Nephron (organoid): ENCODE measurements around the gene ST3GAL6.

Source experiments
- H3K27ac Mint-ChIP-seq, 3 experiments: 2 replicates each; pipeline ENCODE4 v1.8.0; 2020; ENCODE audit warnings: mixed read lengths in 3 of 3, mild to moderate bottlenecking in 2 of 3, moderate library complexity in 1 of 3
- H3K27me3 Mint-ChIP-seq: 2 replicates; pipeline ENCODE4 v1.8.0; 2021; ENCODE audit warnings: low read depth, mild to moderate bottlenecking, moderate library complexity, mixed read lengths
- H3K36me3 Mint-ChIP-seq: 2 replicates; pipeline ENCODE4 v1.8.0; 2020; ENCODE audit warnings: low read depth, mixed read lengths
- H3K4me1 Mint-ChIP-seq: 2 replicates; pipeline ENCODE4 v1.8.0; 2020; ENCODE audit warnings: mixed read lengths
- H3K4me3 Mint-ChIP-seq, 3 experiments: 2 replicates each; pipeline ENCODE4 v1.8.0; 2020; ENCODE audit warnings: mild to moderate bottlenecking in 3 of 3, mixed read lengths in 3 of 3, moderate library complexity in 2 of 3
- H3K9me3 Mint-ChIP-seq: 2 replicates; pipeline ENCODE4 v1.8.0; 2020; ENCODE audit warnings: mixed read lengths
- TF ChIP-seq, protein P1 (sequence below), 3 experiments: fragments of 200-600 bp; sonication (generic); IDR thresholded peaks; one replicate each; pipeline ENCODE4 v1.5.0; 2021; ENCODE audit warnings: antibody characterized with exemption in 3 of 3; ENCODE audit not compliant: unreplicated experiment in 3 of 3

The ST3GAL6 gene

DNA sequence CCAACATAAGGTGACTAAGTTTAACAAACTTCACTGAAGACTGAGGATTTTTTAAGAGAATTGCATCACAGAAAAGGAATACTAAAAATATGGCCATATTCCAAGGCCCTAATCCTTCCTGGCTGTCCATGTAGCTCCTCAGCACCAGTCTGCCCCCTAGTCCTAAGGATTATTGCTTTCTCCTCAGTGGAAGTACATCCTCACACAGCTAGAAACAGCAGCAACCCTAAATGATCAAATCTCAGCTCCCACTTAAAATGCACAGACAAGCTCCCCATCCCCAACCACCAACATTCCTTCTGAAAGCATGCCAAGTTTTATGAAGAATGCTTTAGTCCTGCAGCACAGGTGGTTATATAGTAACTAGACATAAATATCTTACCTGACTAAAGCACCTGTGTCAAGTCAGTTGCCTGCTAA lies 14.7 kb downstream of the ST3GAL6 start:
- H3K27ac Mint-ChIP-seq = peak overlapping the region; percentile 73 to 94 (median 79)
- peaks cover 21% of the 10 kb centered on the region for H3K4me1 Mint-ChIP-seq
- H3K27me3 Mint-ChIP-seq = no peaks in the 10 kb centered on the region
- TF ChIP-seq, protein P1, sequence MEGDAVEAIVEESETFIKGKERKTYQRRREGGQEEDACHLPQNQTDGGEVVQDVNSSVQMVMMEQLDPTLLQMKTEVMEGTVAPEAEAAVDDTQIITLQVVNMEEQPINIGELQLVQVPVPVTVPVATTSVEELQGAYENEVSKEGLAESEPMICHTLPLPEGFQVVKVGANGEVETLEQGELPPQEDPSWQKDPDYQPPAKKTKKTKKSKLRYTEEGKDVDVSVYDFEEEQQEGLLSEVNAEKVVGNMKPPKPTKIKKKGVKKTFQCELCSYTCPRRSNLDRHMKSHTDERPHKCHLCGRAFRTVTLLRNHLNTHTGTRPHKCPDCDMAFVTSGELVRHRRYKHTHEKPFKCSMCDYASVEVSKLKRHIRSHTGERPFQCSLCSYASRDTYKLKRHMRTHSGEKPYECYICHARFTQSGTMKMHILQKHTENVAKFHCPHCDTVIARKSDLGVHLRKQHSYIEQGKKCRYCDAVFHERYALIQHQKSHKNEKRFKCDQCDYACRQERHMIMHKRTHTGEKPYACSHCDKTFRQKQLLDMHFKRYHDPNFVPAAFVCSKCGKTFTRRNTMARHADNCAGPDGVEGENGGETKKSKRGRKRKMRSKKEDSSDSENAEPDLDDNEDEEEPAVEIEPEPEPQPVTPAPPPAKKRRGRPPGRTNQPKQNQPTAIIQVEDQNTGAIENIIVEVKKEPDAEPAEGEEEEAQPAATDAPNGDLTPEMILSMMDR (IDR thresholded peaks at IDR 0.05; ENCODE audit: unreplicated experiment in 3 of 3) = no peak
- no peak overlapping the region for H3K4me3 Mint-ChIP-seq
- H3K9me3 Mint-ChIP-seq = no peaks in the 10 kb centered on the region
- H3K36me3 Mint-ChIP-seq = peaks cover 7% of the 10 kb centered on the region

DNA sequence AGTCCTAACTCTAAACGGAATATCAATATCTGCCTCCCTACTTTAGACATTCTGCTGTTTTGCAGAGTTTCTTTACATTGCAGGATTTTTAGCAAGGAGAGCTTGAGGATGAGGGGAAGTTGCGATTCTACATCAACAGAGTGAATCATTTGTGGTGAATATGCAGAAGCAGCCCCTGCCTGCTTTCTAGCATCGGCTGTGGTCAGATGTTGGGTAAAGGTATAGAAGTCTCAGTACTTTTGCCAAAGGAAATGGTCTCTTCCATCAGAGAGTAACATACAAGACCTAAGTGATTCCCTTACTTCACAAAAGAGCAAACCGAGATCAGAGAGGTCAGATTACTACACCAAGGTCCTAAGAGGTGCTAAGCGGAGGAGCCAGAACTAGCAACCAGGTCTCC lies 15.2 kb downstream of the ST3GAL6 start:
- Mint-ChIP-seq H3K4me1 (peaks cover 21% of the 10 kb centered on the region), H3K36me3 (peaks cover 11% of the 10 kb centered on the region), H3K4me3 (no peak overlapping the region), H3K27me3 (no peaks in the 10 kb centered on the region), H3K27ac (peak overlapping the region; percentile 73 to 94 (median 79)), H3K9me3 (no peaks in the 10 kb centered on the region)
- TF ChIP-seq, protein P1 (IDR thresholded peaks at IDR 0.05; ENCODE audit: unreplicated experiment in 3 of 3) = no peak

DNA sequence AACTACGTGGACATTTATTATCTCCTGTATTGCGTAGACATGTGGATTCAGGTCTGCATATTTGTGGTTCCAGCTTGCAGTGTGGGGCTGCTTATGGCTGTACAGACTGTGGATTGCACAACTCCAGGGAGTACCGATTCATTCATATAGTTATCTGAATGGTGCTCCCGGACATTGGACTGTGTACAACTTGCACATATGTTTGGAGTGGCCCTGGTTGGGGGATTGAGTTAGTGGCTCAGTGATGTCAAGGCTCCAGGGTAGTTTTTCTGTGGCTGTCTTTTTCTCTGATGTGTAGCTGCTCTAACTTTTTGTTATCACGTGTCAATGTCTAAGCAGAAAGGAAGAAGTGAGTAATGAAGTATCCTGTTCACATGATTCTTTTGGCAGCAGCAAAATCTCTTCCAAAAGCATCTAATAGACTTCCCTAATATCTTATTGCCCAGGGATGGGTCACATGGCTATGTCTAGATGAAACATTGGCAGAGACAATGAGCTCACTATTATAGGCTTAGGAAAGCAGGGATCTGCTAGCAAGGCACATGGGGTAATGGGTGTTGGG lies 15.8 kb downstream of the ST3GAL6 start:
- H3K4me3 Mint-ChIP-seq = no peak overlapping the region
- H3K36me3 Mint-ChIP-seq = peaks cover 11% of the 10 kb centered on the region

DNA sequence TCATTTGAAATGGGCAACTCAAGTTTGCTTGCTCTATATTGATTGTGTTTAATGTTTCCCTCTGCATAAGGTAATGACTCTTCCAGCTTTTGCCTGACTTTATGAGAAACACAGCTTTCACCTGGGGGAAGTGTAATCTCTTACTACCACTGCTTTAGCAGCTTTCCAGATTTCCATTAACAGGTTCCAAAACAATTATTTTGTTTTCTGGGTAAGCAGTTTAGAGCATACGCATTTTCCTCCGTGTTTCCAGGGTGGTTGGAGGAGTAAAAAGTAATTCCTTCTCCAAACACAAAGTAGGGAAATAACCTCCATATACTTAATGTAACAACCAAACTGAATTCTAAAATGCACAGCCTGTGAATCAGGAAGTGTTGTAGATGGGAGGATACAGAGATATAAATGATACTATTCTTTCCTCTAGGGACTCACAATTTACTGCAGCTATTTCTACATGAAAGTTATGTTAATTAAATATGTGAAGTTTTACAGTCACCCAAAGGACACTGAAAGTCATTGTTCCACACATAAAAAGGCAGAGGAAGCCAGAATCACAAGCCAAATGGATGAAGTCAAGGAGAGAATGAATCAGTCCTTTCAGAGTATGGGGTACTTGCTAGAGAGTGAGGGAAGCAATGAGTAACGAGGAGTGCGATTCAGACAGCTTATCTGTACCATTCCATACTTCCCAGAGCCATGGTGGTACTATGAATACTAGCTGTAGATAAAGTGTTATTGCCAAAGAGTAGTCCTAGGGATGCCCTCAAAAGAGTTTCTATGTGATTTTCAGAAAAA lies 16.6 kb downstream of the ST3GAL6 start:
- no peak overlapping the region for H3K4me3 Mint-ChIP-seq
- H3K27me3 Mint-ChIP-seq = no peaks in the 10 kb centered on the region
- peak overlapping the region; percentile 23 to 94 (median 73) for H3K27ac Mint-ChIP-seq
- H3K4me1 Mint-ChIP-seq = peaks cover 21% of the 10 kb centered on the region
- peaks cover 11% of the 10 kb centered on the region for H3K36me3 Mint-ChIP-seq
- H3K9me3 Mint-ChIP-seq = no peaks in the 10 kb centered on the region
- TF ChIP-seq, protein P1 (IDR thresholded peaks at IDR 0.05; ENCODE audit: unreplicated experiment in 3 of 3) = no peak

More for the DNA sequence above, 15.8 kb downstream of the ST3GAL6 start:
- Mint-ChIP-seq H3K27ac (peak overlapping the region; percentile 73 to 94 (median 79)), H3K27me3 (no peaks in the 10 kb centered on the region), H3K4me1 (peaks cover 21% of the 10 kb centered on the region), H3K9me3 (no peaks in the 10 kb centered on the region)
- TF ChIP-seq, protein P1 (IDR thresholded peaks at IDR 0.05; ENCODE audit: unreplicated experiment in 3 of 3) = no peak

DNA sequence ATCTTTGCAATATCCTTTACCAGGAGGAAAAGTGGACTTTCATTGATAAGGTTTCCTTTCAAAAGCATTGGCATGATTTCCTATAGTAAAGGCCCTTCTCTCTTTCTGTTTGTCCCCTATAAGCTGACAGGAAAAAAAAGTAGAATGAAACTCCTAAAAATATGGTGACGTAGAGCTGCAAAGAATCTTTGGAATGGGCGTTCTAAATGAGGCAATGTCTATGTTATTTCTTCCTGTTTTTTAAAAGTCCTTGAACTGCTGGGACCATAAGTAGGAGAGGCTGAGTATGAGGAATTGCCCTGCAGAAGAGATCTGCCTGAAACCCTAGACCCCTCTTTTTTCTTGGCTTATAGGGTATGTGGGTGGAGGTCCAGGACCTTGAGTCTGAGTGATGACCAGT lies 17.2 kb downstream of the ST3GAL6 start:
- Mint-ChIP-seq H3K27ac (peak overlapping the region in 2 of 3 experiments; percentile 39 to 94), H3K4me3 (no peak overlapping the region), H3K27me3 (no peaks in the 10 kb centered on the region), H3K36me3 (peaks cover 13% of the 10 kb centered on the region), H3K9me3 (no peaks in the 10 kb centered on the region), H3K4me1 (peaks cover 21% of the 10 kb centered on the region)
- TF ChIP-seq, protein P1 (IDR thresholded peaks at IDR 0.05; ENCODE audit: unreplicated experiment in 3 of 3) = no peak
